Upper lobe of left lung (tissue), 4 donors: Measurements from ENCODE around the gene MYOM1.

Experiments used
- POLR2A ChIP-seq, 4 donors: fragments of 450-650 bp; IDR thresholded peaks; one replicate each; pipeline ENCODE4 v1.5.1; 2016 to 2017; ENCODE audit warnings: antibody characterized with exemption in 4 of 4, mild to moderate bottlenecking in 2 of 4
- POLR2AphosphoS5 ChIP-seq, 2 donors: sonication (generic); formaldehyde crosslinking; IDR thresholded peaks; one replicate each; pipeline ENCODE4 v1.5.1; 2017; ENCODE audit warnings: antibody characterized with exemption in 2 of 2
- TF ChIP-seq, protein P1 (sequence below), 6 experiments: fragments of 450-650 bp in 4 of 6; fragments of 200-600 bp in 2 of 6; sonication (generic) in 2 of 6; IDR thresholded peaks; one replicate each; pipeline ENCODE4 v1.5.1; 2016 to 2019; ENCODE audit warnings: antibody characterized with exemption in 6 of 6

DNA sequence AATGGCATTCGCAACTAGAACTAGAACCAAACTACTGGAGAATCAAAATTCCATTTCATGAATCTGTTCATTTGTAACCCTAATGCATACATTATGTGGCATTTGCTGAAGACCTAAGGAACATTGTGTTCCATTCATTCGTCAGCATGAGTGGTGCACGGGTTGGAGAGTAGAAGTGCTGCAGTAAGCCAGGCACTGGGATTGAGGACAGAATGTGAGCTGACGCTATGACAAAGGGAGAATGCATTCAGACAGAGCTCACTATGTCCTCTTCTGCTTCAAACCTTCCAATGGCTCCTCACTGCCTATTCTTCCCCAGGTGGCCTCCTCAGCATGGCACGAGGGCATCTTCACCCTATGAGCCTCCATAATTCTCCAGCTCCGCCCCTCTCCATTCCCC is 6.3 kb upstream of the MYOM1 start:
- TF ChIP-seq POLR2AphosphoS5 (IDR thresholded peaks at IDR 0.05) (no peak), POLR2A (IDR thresholded peaks at IDR 0.05) (no peak)
- TF ChIP-seq, protein P1, sequence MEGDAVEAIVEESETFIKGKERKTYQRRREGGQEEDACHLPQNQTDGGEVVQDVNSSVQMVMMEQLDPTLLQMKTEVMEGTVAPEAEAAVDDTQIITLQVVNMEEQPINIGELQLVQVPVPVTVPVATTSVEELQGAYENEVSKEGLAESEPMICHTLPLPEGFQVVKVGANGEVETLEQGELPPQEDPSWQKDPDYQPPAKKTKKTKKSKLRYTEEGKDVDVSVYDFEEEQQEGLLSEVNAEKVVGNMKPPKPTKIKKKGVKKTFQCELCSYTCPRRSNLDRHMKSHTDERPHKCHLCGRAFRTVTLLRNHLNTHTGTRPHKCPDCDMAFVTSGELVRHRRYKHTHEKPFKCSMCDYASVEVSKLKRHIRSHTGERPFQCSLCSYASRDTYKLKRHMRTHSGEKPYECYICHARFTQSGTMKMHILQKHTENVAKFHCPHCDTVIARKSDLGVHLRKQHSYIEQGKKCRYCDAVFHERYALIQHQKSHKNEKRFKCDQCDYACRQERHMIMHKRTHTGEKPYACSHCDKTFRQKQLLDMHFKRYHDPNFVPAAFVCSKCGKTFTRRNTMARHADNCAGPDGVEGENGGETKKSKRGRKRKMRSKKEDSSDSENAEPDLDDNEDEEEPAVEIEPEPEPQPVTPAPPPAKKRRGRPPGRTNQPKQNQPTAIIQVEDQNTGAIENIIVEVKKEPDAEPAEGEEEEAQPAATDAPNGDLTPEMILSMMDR (IDR thresholded peaks at IDR 0.05) = no peak
